ENCODE data around the gene ZNF285.
A peak's percentile ranks its signal among the peaks of the same experiment; 100 is the strongest.
"Not testable (repeated sequence)": the region's sequence is repeated elsewhere in the genome, so short reads cannot be mapped to it uniquely, and the experiment has no call there.

Gene ZNF285

DNA sequence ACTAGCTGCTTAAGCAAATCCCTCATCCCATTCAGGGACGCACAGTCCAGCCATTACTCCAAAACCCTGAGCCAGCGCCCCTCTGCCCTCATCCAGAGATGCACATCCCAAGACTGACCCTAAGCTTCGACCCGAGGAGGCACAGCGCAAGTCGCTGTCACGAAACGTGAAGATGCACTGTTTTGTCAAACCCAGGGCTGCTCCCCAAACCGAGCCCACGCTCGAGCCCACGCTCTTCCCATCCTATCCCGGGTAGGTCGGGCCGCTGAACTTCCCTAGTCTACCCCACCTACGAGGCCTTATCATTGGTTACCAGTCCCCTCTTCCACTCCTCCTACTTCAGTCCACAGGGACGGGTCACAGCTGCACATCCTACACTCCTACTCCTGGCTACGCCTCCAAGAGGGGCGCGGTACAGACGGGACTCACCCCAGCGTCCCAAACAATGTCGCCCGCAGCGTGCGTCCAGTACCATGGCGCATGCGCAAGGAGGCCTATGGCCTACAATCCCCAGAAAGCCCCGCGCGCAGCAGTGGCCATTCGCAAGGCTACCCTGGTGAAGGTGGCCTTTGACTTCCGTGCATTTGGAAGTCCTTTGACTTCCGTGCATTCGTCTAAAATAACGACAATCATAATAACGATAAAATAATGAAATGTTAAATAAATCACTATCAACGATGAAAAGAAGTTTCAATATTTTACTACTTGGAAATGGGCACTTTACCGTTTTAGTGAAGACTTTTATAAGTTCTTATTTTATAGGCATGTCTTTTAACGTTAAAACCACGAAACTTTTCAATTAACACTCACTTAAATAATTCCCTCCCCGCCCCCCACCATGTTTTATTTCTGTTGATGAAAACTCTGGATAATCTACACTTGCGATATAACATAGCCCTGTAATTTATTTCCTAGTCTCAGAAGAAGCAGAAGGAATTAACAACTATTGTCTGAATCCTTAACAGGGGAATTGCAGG, at the start of gene ZNF285:
Gene ZNF285, minus strand, starts transcription at position 470 of the 977 bp plus-strand sequence. CDS start 4,395 bp downstream, outside the sequence.
- no peak for DNase-seq

DNA sequence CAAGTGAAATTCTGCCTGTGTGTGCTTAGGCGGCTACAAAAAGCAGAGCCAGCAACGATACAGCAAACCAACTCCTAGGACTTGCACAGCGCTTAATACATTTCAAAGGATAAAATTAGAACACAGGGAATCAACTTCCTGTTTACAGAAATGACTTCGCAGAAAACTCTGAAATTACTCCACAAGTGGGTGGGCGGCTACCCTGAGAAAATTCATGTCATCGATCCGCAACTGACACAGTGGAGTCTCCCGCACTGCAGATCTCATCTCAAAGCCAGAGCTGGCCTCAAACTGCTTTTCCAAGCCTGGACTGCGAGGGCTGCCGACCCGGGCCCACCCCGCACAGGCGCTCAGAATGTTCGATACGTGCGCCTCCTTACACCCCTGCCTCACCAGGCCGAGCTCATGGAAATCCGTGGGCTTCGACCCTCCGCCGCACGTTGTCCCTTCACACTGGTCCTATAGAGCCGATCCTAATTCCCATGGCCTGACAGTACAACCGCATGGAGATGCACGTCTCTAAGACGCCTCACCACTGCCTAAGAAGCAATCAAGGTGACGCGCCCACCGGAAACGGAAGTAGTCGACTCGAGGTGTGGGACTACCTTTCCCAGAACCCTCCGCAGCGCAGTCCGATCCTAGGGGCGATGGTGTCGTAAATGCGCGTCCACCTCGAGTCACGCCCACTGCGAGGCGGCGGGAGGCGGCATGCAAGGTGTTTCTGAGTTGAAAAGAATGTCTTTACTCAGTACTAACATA, 46.7 kb upstream of the ZNF285 start, which contains the start of gene ZNF229:
Gene ZNF229, minus strand, starts transcription at position 557 of the 759 bp plus-strand sequence. CDS start 5,625 bp downstream, outside the sequence.
- peak; percentile 9 for DNase-seq

DNA sequence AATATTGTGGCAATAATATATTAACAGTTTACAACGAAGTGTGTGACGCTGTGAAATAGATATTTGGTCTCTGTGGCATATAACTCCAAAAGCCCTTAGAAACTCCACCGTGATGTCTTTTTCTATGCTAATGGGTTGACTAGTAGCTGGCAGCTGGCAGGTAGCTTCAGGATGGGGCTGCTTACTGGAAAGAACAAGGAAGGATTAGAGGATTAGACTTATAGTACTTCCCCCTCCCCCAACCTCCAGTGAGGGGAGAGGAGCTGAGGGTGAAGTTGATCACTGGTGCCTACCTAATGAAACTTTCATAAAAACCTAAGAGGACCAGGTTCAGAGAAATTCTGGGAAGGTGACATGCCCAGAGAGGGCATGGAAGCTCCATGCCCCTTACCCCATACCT, 37.0 kb upstream of the ZNF285 start:
- no peak for DNase-seq

DNA sequence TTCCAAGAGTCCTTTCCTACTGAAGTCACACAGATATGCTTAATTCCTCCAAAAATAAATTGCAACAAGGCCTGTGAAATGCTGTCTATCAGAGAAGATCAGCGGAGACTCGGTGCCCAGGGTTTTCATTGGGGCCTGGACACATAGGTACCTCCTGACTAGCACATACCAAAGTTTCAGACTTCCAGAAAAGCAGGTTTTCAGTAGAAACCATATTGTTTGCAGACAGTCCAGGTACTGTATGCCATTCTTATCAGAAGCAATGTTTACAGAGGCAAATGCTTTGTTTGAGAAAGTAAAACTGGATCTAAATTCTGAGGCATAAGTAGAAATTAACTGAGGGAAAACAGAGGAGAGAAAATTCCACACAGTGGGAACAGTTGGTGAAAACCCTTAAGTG, 34.0 kb upstream of the ZNF285 start:
- DNase-seq = no peak

DNA sequence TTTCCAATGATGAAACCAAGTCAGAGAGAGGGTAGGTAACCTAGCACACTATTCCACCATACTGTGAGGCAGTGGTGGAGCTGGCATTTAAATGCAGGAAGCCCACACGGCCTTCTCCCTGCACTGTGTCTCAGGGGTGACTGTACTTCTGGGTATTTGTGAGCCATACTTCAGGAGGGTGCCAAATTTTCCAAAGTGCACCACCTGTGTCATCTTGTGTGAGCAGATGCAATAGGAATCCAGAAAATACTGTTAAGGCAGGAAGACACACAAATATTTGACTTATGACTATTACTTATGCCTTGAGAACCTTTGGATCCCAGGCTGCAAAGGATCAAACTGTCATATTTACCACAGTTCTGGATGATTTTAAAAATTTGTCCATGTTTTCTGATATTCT, 29.5 kb upstream of the ZNF285 start:
- no peak for DNase-seq

DNA sequence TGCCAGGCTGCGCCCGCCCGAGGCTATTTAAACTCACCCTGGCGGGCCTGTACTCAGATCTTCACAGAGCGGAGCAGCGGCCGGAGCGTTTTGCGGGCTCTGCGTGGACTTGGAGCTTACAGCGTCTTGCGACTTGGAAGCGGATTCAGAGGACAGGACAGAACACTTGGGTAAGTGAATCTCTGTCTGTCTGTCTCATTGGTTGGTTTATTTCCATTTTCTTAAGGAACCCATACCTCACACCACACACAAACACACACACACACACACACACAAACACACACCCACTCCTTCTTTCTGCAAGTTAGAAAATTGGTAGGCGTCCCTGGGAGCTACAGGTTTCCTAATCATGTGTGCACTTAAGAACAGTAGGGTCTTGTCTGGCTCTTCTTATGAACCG, 14.1 kb upstream of the ZNF285 start:
- DNase-seq = not testable (repeated sequence)

DNA sequence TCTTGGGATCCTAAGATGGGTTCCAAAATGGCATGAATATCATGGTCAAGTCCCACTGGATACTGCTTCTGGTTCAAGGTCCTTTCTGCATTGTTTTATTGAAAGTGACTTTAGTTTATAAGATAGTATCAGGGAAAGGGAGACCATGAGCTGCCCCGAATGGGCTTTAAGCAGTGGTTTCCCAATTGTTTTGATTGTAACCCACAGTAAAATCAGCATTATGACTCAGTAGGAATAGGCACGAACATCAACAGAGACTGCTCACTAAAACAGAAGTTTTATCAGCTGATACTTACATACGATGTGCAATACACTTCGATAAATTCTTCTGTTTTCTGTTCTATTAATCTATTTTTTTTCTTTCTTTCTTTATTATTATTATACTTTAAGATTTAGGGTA, 12.1 kb downstream of the ZNF285 start:
- not testable (repeated sequence) for DNase-seq

DNA sequence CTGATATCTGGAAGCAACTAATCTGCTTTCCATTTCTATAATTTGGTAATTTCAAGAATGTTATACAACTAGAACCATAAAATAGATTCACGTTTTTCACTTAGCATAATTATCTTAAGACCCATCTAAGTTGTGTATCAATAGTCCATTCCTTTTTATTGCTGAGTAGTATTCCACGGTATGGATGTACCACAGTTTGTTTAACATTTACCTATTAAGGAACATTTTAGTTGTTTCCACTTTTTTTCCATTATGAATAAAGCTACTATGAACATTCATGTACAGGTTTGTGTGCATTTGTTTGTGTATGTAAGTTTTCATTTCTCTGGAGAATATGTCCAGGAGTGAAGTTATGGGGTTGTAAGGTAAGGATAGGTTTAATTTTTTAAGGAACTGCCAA, 26.6 kb downstream of the ZNF285 start:
- no peak for DNase-seq

DNA sequence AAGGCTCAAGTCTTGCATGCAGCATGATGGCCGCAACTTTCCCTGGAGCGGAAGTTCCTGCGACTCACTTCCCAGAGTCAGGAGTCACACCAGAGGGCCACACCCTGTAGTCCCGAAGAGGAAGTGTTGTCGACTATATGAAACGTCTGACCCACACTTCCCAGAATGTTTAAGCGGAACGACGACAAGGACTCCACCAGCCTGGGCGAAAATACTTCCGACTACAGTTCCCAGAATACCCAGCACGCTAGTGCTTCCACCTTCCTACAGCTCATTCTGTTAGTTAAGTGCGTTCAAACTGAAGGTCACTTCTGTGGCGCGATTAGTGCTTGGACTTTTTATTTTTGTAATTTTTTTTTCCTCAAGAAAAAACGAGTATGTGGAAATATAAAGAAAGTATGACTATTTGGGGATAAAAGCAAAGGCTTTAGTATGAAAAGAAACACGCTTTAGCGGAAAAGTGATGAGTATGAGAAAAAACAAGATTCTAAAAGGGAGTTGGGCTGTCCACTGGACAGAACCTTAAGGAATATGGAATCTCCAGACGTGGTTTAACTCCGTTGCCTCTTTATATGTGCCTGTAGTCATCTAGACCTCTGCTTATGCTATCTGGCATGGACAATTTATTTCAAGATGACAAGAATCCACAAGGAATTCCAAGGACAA, 29.5 kb downstream of the ZNF285 start:
- DNase-seq = no peak

DNA sequence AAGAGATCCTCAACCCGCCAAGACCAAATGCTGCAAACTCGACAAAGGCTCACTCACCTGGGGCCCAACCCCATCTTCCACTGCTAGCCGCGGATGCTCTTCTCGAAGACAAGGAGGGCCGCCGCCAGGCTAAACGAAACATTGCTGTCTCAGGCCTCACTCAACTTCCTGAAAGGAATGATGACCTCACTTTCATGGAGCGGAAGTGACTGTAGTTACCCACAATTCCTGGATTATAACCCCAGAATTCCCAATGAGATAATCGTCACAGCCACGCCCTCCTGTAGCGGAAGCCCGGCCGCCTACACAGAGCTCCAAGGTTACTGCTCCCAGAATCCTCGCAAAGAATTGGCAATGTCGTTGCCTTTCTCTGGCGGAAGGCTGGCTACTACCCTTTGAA, 34.4 kb downstream of the ZNF285 start:
- DNase-seq = no peak

DNA sequence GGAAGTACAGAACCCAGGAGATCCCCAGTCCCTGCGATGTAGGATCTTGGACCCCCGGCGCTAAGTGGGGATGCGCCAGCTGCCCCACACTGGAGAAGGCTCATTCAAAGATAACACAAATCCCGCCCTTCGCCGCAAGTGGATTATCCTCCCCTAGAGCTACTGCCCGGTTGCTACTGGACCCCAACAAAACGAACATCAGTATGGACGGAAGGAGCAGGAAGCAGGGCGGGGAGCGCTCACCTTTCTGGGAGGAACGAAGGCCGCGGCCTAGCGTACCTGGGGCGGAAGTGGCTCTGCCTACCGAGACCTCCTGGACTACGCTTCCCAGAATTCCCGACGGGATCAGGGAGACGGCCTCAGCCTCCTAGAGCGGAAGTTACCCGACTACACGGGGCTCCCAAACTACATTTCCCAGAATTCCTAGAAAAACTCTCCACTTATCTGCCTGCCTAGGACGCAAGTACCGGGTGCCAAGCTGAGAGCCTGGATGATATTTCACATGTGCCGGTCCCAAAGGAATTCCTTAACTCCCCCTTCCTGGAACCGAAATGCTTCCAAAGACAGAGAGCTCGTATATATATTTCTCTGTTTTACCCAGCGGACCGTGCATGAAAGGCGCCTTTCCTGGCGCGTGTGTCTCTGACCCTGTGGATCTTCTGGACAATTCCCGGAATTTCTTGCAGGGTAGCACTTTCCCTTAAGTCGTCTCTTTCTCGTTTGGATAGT, 44.9 kb downstream of the ZNF285 start, which contains the start of gene ZNF112:
Gene ZNF112, minus strand, starts transcription at position 298 of the 729 bp plus-strand sequence. CDS start 16,141 bp downstream, outside the sequence.
- peak; percentile 94 for DNase-seq

DNA sequence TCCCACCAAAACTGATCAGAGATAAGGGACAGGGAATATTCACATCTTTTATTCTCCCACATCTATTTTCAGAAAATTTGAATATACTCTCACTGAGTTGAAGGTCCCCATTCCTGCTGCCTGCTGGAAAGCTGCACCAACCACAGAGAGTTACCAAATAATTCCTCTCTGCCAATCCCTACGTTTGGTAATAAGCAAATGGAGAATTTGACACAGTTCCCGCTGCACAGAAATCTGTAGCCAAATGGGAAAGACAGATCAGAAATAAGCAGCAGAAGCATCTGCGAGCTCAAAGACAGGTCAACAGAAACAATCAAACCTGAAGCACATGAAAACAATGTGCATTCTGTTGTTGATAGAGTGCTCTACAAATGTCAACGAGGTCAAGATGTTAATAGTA, 54.9 kb downstream of the ZNF285 start:
- no peak for DNase-seq

DNA sequence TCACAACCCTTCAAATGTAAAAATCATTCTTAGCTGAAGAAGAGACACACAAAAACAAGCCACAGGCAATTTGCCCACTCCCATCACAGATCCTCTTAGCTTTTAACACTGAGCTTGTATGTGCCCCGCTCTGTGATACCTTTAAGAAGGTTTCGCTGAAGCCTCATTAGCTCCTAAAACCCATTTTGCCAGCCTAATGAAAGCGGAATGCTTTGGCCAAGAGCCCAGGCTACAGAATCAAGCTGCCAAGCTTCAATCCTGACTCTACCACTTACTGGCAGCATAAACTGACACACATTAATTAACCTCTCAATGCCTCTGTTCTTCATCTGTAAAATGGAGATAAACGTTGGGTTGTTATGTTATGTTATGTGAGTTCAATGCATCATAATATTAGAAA, 55.4 kb downstream of the ZNF285 start:
- peak; percentile 5 for DNase-seq

DNA sequence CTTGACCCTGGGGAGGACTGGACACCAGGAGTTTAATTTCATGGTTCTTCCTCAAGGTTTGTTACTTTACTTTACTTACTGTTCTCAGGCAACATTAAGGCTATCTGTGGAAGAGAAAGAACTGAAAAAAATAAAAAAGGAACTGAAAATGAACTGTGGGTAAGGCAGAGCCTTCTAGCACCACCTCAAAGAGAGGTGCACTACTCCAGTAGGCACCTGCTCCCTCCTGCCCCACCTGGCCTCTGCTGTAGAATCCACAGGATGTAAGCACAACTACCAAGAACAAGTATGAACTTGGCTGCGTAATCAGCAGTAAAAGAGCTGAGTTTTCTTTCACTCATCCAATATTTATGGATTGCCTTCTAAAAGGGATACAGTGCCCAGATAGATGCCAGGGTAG, 57.2 kb downstream of the ZNF285 start:
- DNase-seq = no peak

DNA sequence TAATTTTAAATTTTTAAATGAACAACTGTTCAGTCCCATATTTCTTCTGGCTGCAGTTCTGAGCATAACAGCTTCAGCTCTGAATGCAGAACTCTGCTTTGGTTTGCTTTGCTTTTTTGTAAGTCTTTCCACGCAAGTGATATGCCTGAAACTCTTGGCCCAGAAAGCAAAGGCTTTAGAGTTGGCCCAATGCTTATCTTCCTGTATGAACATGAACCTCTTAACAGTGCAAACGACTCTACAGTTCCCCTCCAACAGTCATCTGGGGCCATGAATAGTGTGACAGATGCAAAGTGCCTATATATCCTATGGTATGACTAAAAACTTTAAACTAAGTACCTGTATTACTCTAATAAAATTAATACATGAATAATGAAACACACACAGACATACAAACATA, 59.6 kb downstream of the ZNF285 start:
- DNase-seq = no peak

DNA sequence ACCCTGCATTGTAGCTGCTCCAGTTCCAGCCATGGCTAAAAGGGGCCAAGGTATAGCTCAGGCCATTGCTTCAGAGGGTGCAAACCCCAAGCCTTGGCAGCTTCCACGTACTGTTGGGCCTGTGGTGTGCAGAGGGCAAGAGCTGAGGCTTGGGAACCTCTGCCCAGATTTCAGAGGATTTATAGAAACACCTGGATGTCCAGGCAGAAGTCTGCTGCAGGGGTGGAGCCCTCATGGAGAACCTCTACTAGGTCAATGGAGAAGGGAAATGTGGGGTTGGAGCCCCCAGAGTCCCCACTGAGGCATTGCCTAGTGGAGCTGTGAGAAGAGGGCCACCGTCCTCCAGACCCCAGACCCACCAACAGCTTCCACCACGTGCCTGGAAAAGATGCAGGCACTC, 66.8 kb downstream of the ZNF285 start:
- not testable (repeated sequence) for DNase-seq

Measured in NCI-H1694 treated with DMSO at 0.1 percent for 48 hours (cell line).